ENCODE data around the gene PKIG. TPM values are rescaled to one million over a fixed set of nuclear protein-coding genes. Genes with fewer than 3 reads are reported as not detected.
A peak's percentile ranks its signal among the peaks of the same experiment; 100 is the strongest.

PKIG gene
- total RNA-seq, 2 donors from 2014 or later: 125 to 186 TPM

- TF ChIP-seq CTCF (IDR thresholded peaks at IDR 0.05): no peak
- no peak overlapping the region for H3K27ac ChIP-seq
- no peaks in the 10 kb centered on the region for H3K9me3 ChIP-seq
- no peak overlapping the region for H3K4me3 ChIP-seq
- no peak for ATAC-seq (ENCODE audit: insufficient number of reproducible peaks, low FRiP score, low read depth)
- H3K36me3 ChIP-seq: no peaks in the 10 kb centered on the region
- H3K4me1 ChIP-seq (ENCODE audit: control insufficient read depth in 1 of 2, low read depth in 2 of 2): peaks cover 12 to 29% of the 10 kb centered on the region in 2 donors
- no peak for DNase-seq (ENCODE audit: low spot score)
- H3K27me3 ChIP-seq (replicated peaks; ENCODE audit: insufficient read depth): no peaks in the 10 kb centered on the region
Measured at GRCh38 chr20:44574372-44574771, 8.0 kb upstream of the PKIG start.

GRCh38 chr20:44576297-44576696 is 6.1 kb upstream of the PKIG start:
- no peaks in the 10 kb centered on the region for H3K36me3 ChIP-seq
- H3K4me3 ChIP-seq: no peak overlapping the region
- H3K9me3 ChIP-seq: no peaks in the 10 kb centered on the region
- no peak overlapping the region for H3K27ac ChIP-seq
- no peaks in the 10 kb centered on the region for H3K27me3 ChIP-seq (replicated peaks; ENCODE audit: insufficient read depth)
- no peak for ATAC-seq (ENCODE audit: insufficient number of reproducible peaks, low FRiP score, low read depth)
- TF ChIP-seq CTCF (IDR thresholded peaks at IDR 0.05): no peak
- H3K4me1 ChIP-seq (ENCODE audit: control insufficient read depth in 1 of 2, low read depth in 2 of 2): peaks cover 14 to 42% of the 10 kb centered on the region in 2 donors
- no peak for DNase-seq (ENCODE audit: low spot score)

GRCh38 chr20:44579313-44580081 is 2.9 kb upstream of the PKIG start:
- peaks cover 10 to 45% of the 10 kb centered on the region in 2 donors for H3K4me1 ChIP-seq (ENCODE audit: control insufficient read depth in 1 of 2, low read depth in 2 of 2)
- H3K4me3 ChIP-seq: no peak overlapping the region
- ATAC-seq (ENCODE audit: insufficient number of reproducible peaks, low FRiP score, low read depth) (no peak), DNase-seq (ENCODE audit: low spot score) (no peak)
- H3K36me3 ChIP-seq: no peaks in the 10 kb centered on the region
- H3K27me3 ChIP-seq (replicated peaks; ENCODE audit: insufficient read depth): no peaks in the 10 kb centered on the region
- no peaks in the 10 kb centered on the region for H3K9me3 ChIP-seq
- H3K27ac ChIP-seq: no peak overlapping the region
- TF ChIP-seq CTCF (IDR thresholded peaks at IDR 0.05): no peak

GRCh38 chr20:44580581-44581268 is 1.7 kb upstream of the PKIG start:
- DNase-seq (ENCODE audit: low spot score) (no peak), ATAC-seq (ENCODE audit: insufficient number of reproducible peaks, low FRiP score, low read depth) (no peak)
- peaks cover 14 to 58% of the 10 kb centered on the region in 2 donors for H3K4me1 ChIP-seq (ENCODE audit: control insufficient read depth in 1 of 2, low read depth in 2 of 2)
- H3K27me3 ChIP-seq (replicated peaks; ENCODE audit: insufficient read depth): no peaks in the 10 kb centered on the region
- TF ChIP-seq CTCF (IDR thresholded peaks at IDR 0.05): no peak
- peak overlapping the region in 1 of 2 donors; percentile 91 for H3K27ac ChIP-seq
- H3K9me3 ChIP-seq: no peaks in the 10 kb centered on the region
- H3K4me3 ChIP-seq: no peak overlapping the region
- H3K36me3 ChIP-seq: no peaks in the 10 kb centered on the region

- TF ChIP-seq CTCF (IDR thresholded peaks at IDR 0.05): no peak
- ATAC-seq (ENCODE audit: insufficient number of reproducible peaks, low FRiP score, low read depth): no peak
- no peak for DNase-seq (ENCODE audit: low spot score)
- no peak overlapping the region for H3K4me3 ChIP-seq
- H3K27me3 ChIP-seq (replicated peaks; ENCODE audit: insufficient read depth): no peaks in the 10 kb centered on the region
- H3K27ac ChIP-seq: peak overlapping the region; percentile 88 to 91
- H3K4me1 ChIP-seq (ENCODE audit: control insufficient read depth in 1 of 2, low read depth in 2 of 2): peaks cover 18 to 64% of the 10 kb centered on the region in 2 donors
- H3K9me3 ChIP-seq: no peaks in the 10 kb centered on the region
- H3K36me3 ChIP-seq: no peaks in the 10 kb centered on the region
Measured at GRCh38 chr20:44581515-44581914, 864 bp upstream of the PKIG start.

Measured in thoracic aorta (tissue), 2 donors.